HG03175 (cell line): ENCODE results near the gene GPR15.

ENCODE experiments used
- ATAC-seq: cut with Tn5 transposase; IDR thresholded peaks from one replicate; pipeline ENCODE4 v1.9.1; 2021; ENCODE audit warnings: mild to moderate bottlenecking, moderate library complexity; ENCODE audit not compliant: unreplicated experiment

GPR15 gene

DNA sequence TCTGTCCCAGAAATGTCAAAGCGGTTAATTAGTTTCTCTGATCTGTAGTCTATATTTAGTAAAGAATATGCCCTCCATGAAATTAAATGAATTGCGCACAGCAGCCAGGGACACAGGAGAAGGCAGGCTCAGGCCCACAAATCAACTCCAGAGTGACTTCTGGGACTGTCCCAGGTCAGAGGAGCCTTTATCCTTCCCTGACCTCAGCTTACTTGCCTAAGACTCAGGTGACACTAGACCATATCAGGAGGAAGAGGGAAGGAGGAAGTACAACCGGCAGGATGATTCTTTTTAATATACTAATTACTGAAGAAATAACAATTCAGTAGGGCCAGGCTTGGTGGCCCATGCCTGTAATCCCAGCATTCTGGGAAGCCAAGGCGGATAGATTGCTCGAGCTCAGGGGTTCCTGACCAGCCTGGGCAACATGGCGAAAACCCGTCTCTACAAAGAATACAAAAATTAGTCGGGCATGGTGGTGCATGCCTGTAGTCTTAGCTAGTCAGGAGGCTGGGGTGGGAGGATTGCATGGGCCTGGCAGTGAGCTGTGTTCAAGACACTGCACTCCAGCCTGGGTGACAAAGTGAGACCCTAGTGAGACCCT lies 1.8 kb upstream of the GPR15 start:
- no peak for ATAC-seq

DNA sequence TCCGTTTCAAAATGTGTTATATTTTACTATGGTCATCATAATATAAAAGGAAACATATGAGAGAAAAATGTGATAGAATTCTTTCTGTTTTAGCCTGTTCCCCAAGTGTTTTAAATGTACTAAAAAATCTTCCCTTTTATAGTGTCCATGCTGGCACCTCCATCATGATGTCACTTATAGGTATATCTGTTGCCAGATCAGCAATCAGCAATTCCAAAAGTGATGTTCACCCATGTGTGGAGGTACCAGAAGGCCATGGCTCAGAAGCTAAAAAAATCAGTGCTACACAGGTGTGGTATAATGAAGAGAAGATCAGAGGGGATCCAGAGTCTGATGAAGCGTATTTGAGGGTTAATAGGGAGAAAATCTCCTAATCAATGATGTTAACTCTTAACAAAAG lies 1.1 kb upstream of the GPR15 start:
- no peak for ATAC-seq

DNA sequence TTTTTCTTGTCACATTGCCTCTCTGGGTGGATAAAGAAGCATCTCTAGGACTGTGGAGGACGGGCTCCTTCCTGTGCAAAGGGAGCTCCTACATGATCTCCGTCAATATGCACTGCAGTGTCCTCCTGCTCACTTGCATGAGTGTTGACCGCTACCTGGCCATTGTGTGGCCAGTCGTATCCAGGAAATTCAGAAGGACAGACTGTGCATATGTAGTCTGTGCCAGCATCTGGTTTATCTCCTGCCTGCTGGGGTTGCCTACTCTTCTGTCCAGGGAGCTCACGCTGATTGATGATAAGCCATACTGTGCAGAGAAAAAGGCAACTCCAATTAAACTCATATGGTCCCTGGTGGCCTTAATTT lies 478 bp downstream of the GPR15 start:
- no peak for ATAC-seq

DNA sequence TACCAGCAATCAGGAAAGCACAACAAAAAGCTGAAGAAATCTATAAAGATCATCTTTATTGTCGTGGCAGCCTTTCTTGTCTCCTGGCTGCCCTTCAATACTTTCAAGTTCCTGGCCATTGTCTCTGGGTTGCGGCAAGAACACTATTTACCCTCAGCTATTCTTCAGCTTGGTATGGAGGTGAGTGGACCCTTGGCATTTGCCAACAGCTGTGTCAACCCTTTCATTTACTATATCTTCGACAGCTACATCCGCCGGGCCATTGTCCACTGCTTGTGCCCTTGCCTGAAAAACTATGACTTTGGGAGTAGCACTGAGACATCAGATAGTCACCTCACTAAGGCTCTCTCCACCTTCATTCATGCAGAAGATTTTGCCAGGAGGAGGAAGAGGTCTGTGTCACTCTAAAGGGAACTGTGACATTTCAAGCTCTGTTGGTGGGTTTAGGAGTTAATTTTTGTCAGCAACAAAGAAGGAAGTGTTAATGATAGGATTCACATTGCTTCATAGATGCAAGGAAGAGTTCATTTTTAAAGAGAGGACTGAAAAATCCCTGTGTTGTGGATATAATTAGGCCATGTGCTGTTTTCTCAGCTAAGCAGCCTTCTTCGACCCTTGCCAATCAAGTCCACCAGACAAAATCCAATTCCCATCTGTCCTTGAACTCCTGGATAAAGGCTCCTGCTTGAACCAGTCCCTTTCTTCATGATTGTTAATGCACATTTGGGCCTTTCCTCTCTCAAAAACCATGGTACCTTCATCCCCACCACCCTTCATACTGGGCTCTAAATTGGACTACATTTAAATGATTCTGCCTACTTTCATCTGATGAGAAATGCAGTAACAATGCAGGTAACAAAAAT lies 1.2 kb downstream of the GPR15 start:
- ATAC-seq: no peak

DNA sequence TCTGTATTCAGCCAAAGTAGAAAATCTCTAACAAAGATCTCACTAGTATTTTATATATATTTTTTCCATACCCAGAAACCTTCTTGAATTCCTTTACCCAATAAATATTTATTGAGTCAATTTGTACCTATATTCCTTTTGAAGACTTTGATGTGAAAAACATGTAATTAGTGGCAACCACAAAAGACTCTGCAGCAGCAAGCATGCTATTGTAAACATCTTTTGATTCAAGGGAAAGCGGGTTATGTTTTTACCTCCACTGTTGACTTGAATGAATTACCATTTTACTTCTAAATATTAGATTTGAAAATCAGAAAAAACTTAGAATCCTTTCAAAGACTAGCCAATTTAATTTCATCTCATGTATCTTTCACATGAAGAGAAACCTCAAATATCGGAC lies 2.4 kb downstream of the GPR15 start:
- ATAC-seq: no peak

DNA sequence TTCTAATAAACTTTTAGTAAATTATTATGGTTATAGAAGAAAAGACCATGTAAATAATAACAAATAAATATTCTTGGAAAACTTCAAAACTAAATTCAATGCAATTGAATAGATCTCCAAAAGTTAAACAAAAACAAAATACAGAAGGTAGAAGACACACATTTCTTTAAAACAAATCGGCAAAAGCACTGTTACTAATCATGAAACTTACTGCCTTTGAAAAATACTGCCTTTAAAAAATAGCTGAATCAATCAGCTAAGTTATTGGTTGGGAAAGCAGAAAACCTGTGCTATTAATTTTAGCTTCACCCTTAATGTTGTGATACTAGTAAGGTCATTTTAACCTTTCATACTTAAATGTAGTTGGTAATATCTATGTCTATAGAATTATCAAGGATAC lies 3.0 kb downstream of the GPR15 start:
- no peak for ATAC-seq

DNA sequence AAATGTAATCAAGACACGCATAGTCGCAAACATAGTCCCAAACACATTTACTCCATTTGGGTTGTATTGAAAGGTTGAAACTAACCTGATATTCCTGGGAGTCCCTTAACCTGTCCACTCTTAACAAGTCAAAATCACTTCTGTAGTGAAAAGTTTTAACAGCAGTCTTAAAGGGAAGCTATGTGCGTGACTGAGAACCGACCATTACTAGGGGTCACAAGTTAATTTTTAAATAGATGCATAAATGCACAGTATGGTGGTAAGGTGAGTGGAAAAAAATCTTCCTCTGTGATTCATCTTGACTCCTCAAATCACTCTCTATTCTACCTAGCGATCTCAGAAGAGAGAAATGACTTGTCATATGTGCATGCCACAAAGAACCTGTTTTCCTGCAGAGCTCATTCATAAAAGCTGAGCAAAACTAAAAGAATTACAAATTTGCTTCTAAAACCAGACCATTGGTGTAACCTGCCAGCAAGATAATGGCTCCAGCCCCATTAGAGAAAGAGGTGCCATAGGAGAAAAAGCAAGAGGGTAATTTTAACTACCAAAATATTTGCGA lies 4.8 kb downstream of the GPR15 start:
- peak; percentile 72 for ATAC-seq

DNA sequence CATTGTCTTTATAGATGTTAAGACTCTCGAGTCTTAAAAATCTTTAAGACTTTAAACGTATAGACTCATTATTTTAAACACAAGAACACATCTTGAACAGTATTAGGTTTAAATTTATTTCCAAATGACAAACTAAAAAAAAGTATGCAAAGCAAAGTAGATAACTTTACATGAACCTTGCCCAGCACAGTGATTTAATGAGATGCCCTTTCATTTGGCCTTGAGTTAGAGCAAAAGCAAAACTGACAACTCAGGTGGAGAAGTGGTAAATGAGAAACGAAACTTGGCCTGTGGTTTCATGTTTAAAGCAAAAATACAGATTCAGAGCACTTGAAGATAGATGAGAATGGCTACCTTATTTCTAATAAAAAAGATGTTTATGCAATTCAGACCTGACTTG lies 8.6 kb downstream of the GPR15 start:
- ATAC-seq: peak; percentile 59

DNA sequence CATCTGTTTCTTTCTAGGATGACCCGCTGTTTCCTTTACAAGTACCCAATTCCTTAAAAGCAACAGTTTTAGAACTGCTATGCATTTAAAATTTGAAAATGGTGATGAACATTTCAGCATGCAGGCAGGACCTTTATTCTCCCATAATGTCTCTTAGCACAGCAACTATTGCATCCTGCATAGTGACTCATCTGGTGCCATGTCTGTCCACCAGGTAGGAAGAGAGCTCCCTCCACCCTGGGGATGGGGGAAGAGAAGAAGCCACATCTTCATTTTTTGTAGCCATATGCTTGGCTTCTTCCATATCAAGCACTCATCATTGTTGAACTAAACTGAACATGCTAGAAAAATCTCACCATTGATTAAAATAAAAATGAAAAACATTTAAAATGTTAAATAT lies 9.9 kb downstream of the GPR15 start:
- ATAC-seq: no peak

DNA sequence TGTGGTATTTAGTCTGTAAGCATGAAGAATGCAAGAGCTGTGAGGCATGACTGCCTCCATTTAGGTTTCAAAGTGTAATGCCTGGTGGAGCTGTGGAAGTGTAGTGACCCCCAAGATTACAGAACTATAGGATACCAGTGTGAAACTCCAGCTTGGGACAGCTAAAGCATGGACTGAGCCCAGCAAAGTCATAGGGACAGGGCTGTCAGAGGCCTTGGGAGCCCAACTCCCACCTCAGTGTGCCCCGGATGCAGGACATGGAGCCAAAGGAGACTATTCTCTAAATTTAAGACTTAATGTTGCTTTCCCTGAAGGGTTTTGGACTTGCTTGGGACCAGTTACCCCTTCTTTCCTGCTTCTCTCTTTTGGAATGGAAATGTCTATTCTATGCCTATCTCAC lies 10.8 kb downstream of the GPR15 start:
- ATAC-seq: no peak

DNA sequence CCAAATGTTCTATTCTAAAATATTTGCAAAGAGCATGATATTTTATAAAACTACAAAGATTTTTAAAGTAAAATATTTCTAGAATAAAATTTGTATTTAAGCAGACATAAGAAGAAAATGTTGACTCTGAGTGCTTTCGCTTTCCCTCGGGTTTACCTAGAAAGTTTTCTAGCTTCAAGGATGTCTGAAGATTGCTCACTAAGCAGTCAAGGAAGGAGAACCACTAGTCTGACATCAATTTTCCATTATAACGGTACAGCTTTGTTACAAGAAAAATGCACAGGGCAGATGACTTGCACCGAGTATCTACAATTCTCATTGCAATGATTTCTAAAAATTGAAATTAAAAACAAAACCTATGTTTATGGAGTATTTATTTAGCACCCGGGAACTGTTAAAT lies 14.2 kb downstream of the GPR15 start:
- ATAC-seq: peak; percentile 59

DNA sequence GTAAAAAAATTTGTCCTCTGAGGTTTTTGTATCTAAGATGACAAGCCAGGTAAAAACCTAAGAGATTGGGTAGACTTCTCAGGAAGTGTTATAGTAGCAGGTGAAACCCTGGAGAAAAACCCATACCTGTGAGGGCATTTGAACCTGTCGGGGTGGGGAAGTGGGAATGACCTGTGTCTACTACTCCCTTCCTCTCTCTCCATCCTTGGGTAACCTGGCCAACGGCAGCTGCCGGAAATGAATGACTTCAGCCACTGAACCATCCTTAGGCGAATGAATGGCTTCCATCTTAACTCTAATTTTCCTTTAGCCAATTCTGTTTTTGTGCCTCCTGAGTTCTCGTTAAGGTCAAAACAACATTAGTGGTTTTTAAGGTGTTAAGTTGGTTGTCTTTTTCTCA lies 16.8 kb downstream of the GPR15 start:
- no peak for ATAC-seq

DNA sequence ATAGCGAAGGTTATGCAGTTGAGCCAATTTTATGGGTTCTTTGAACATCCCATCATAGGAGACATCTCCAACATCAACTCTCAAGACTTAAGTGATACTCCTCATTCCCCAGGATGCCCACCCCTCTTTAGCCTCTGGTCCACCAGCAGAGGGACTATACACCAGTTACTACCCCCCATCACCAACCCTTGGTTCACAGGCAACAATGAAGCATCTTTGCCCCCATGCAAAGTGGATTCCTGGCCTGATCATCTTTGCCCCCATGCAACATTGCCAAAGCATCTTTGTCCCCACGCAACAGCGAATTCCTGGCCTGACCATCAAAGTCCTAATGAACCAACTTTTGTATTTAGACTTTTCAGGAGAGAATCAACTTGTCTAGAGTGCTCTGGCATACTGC lies 19.1 kb downstream of the GPR15 start:
- no peak for ATAC-seq

DNA sequence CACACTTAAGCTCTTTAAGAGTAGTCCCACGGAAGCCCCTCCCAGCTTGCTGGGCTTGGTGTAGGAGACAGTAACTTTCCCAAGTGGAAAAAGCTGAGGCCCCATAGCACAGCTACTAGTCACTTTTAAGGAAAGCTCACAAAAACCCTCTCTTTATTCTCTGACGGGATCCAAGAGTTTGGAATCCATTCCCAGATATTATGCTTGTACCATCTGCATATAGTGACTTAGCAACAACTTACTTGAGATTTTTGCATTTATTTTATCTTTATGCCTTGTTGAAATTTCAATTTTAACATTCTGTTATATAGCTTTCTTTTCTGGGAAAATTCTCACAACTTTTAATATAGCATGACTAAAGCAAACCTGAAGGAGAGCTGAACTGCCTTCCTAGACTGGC lies 19.5 kb downstream of the GPR15 start:
- ATAC-seq: no peak

DNA sequence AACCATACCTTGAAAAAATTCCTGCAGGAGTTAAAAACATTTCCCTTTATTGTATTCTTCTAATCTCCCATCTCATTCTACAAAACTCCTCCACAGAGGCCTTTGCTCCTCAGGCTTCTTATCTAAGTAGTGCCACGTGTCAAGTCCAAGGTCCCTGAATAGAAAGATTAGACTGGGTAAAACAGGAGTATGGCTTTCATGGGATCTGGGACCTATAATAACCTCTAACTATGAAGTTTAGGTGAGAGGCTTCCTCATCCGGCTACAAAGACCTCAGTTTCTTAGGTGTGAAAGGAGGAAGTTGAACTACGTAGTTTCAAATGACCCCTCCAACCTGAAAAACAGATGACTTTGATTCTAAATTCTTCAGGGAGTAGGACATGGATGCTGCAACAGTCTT lies 20.0 kb downstream of the GPR15 start:
- ATAC-seq: no peak

DNA sequence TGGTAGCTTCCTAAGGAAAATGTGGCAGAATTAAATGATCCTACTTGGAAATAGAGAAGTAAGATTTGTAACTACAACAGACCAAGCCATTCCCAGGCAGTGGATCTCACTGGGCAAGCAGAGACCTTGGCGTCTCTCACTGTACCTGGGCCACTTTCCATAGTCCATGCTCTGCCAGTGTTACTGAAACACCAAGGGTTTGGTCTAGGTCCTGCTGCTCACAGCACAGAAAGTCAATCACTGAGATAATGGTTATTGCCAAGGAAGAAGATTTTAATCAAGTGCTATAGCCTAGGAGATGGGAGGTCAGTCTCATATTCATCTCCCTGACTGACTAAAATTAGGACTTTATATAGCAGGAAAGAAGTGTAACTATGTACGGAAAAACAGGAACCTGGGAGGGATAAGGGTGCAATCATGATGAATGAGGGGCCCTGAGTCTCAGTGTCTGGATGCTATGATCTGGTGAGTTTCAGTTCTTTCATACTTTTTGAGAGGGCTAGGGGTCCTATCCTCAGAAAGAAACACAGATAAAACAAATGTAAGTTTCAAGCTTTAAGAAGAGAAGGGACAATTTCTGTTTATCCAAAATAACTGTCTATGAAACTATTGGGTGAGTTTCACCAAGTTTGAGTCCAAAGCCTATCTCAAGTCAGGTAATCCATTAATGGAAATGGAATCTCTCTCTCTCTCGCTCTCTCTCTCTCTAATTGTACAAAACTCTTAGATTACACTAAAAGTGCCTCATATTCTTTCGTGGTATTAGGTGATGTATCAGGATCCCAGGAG lies 20.6 kb downstream of the GPR15 start:
- no peak for ATAC-seq

DNA sequence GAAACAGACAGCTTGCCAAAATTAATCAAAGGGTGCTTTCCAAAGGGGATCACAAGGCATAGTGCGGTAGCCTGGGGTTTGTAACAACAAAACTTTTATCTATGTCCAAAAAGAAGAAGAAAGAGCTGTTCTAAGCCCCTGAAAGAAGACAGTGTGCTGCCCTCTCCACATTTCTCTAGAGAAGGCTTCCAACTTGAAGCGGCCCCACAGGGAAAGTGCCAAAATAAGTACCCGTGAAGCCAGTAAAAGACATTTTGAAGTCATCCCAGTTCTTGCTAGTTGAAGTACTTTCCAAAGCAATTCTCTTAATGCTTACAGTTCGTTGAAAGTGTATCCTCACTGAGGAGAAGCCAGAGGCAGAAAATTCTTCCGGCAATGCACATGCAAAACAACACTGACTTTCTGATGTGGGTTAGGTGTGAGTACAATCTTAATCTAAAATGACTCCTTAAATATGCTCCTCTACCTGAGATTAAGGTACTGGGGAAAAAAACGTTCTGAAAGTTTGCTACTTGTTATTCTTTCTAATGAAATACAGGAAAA lies 21.3 kb downstream of the GPR15 start:
- no peak for ATAC-seq

DNA sequence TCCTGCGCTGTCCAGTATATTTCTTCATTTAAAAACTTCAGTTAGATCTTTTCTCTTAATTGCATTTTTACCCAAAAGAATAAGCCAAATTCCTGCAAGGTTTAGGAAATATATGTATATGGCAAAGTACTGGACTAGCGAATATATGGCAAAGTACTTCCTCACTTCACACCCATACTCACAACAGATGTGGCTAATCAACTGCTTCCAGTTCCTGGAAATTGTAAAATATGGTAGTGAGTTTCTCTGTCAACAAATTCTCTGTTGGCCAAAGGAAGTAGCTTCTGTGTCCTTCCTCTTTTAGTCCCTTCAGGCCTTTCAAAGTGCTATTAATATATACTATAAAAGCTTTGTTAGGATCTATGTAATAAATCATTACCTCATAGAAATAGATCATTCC lies 22.0 kb downstream of the GPR15 start:
- ATAC-seq: no peak

DNA sequence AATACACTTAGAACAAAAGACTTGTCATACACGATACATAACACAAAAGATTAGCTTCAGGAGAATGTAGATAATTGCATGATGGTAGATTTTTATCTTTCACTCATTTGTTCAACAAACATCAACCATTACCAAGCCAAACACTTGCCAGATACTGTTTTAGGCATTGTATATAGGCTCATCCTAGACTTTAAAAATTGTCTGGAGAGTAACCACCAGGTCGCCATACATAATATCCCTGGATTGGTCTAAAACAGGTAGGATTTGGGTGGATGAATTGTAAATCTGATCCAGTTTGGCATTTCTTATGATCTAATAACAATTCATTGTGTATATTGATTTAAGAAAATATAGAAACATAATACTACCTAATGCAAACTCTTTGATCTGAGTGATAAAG lies 22.8 kb downstream of the GPR15 start:
- no peak for ATAC-seq

DNA sequence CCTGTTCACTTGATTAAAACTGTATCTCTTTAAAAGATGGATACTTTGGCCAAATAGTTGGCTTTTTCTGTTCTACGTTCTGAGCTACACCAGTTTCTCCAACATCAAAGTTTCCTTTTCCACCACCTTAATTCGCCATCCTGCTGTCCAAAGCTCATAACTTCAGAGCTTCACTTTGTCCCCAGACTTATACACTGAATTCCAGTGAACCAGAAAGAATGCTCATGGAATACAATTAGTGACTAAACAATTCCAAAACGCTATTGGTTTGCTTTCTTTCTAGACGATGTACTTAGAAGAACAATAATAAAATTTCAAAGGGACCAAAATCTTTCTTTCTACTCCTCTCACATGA lies 23.2 kb downstream of the GPR15 start:
- ATAC-seq: no peak
